GM21367 (cell line): ENCODE results near the gene BCL7B.
"Not testable (repeated sequence)": the region's sequence is repeated elsewhere in the genome, so short reads cannot be mapped to it uniquely, and the experiment has no call there.

ENCODE experiments used
- ATAC-seq: cut with Tn5 transposase; IDR thresholded peaks from one replicate; pipeline ENCODE4 v1.9.1; 2021; ENCODE audit not compliant: unreplicated experiment

Gene BCL7B

GRCh38 chr7:73504017-73504416 lies 53.5 kb downstream of the BCL7B start:
- no peak for ATAC-seq

GRCh38 chr7:73503229-73503628 lies 54.3 kb downstream of the BCL7B start:
- no peak for ATAC-seq

- ATAC-seq = no peak
Measured at GRCh38 chr7:73496626-73497025, 60.9 kb downstream of the BCL7B start.

GRCh38 chr7:73495507-73495906 lies 62.0 kb downstream of the BCL7B start:
- not testable (repeated sequence) for ATAC-seq

GRCh38 chr7:73489976-73490375 lies 67.5 kb downstream of the BCL7B start:
- no peak for ATAC-seq

- ATAC-seq = no peak
Measured at GRCh38 chr7:73487486-73487885, 70.0 kb downstream of the BCL7B start.
